Urinary bladder (tissue), 4 donors: ENCODE data around the gene ZNF700. TPM values are rescaled to one million over a fixed set of nuclear protein-coding genes. Genes with fewer than 3 reads are reported as not detected.
"Not testable (repeated sequence)": the region's sequence is repeated elsewhere in the genome, so short reads cannot be mapped to it uniquely, and the experiment has no call there.

Experiments used
- DNase-seq: peaks from one replicate; pipeline ENCODE4 v3.0.0-alpha.2; 2015; ENCODE audit errors: extremely low spot score
- H3K27ac ChIP-seq: one replicate; pipeline ENCODE4 v1.5.1; 2013; ENCODE audit warnings: low read depth, mild to moderate bottlenecking, moderate library complexity
- H3K36me3 ChIP-seq: one replicate; pipeline ENCODE4 v1.6.1; 2013; ENCODE audit warnings: mild to moderate bottlenecking, moderate library complexity; ENCODE audit not compliant: insufficient read depth
- H3K4me1 ChIP-seq: one replicate; pipeline ENCODE4 v1.6.1; 2013; ENCODE audit warnings: mild to moderate bottlenecking, moderate library complexity; ENCODE audit not compliant: insufficient read depth
- H3K4me3 ChIP-seq: one replicate; pipeline ENCODE4 v1.5.1; 2013; ENCODE audit warnings: low read depth, low read length
- WGBS: extraction: QIAGEN DNeasy Blood & Tissue Kit; methylation state at CpG from one replicate; pipeline ENCODE4 v1.1.7; 2013; 5-methylcytosine and 5-hydroxymethylcytosine counted together
- polyA plus RNA-seq: library from polyadenylated mRNA; stranded (reverse); fragments of 200-250 nt; gene quantifications from one replicate; pipeline ENCODE4 v1.2.3, GENCODE V29; 2013
- total RNA-seq: library from RNA; depleted of rRNA; stranded (reverse); fragments of >200 nt; gene quantifications from one replicate; pipeline ENCODE4 v1.2.3, GENCODE V29; 2014
- donor health status: healthy with polysubstance abuse.
- donor health status: healthy.

Gene ZNF700
- total RNA-seq (29.3 TPM), polyA plus RNA-seq (6.0 TPM)

- Histone ChIP-seq H3K36me3 (no peaks in the 10 kb centered on the region), H3K4me1 (no peaks in the 10 kb centered on the region), H3K27ac (peak within 1 kb of the TSS; percentile 87), H3K4me3 (peak within 1 kb of the TSS; percentile 88)
- under 1% methylated on average over 53 of the region's 53 CpGs for WGBS
- peak; percentile 95 for DNase-seq
Measured at GRCh38 chr19:11924886-11925650, at the start of gene ZNF700. ZNF700 (plus strand) TSS chr19:11925107; CDS start chr19:11925211, 104 bp downstream.

DNA sequence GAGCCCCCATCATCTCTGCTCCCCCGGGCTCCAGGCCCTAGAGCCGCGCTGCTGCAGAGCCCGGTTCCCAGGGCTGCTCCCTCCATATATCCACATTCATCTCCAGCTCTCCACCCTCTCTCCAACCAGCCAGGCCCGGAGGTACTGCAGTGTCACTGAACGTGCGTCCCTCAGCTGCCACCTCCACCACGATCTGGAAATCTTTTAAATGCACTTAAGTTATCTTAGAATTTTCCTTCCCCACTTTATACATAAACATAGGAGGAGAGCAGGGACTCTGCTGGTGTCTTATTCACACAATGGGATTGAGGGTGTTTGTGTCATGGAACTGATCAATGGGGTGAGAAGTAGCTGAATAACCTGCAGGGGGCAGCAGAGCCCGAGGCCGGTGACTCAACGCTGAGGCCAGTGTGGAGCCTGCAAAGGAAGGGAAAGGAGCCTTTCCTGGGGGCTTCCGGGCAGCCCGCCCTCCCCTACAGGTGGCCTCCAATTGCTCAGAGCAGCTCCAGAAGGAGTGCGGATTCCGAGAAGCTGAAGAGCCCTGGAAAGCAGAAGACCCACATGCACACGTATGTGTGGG, 45.1 kb upstream of the ZNF700 start:
- WGBS, result 78% methylated on average over 16 of the region's 16 CpGs
- not testable (repeated sequence) for H3K4me3 ChIP-seq, H3K27ac ChIP-seq, H3K4me1 ChIP-seq, DNase-seq, H3K36me3 ChIP-seq

DNA sequence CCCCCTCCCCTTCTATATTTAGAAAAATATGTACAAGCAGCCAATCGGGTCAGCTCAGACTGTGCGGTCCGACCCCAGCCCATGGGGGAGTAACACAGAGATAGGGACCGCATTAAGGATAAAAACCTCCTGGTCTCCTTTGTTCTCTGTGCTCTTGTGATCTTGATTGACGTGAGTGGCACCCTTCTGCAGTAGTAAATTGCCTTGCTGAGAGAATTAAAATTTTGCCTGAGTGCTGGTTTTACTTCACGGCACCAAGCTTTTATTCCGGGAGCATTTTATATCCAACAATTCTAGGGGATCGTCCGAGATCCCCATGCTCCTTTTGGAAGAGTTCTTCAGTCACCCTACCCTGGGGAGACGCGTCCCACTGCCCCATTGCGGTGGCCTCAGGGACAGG, 44.3 kb upstream of the ZNF700 start:
- no peak for DNase-seq
- Histone ChIP-seq H3K4me3 (no peak overlapping the region), H3K4me1 (no peaks in the 10 kb centered on the region), H3K27ac (no peak overlapping the region), H3K36me3 (no peaks in the 10 kb centered on the region)
- 92% methylated on average over 12 of the region's 12 CpGs for WGBS

DNA sequence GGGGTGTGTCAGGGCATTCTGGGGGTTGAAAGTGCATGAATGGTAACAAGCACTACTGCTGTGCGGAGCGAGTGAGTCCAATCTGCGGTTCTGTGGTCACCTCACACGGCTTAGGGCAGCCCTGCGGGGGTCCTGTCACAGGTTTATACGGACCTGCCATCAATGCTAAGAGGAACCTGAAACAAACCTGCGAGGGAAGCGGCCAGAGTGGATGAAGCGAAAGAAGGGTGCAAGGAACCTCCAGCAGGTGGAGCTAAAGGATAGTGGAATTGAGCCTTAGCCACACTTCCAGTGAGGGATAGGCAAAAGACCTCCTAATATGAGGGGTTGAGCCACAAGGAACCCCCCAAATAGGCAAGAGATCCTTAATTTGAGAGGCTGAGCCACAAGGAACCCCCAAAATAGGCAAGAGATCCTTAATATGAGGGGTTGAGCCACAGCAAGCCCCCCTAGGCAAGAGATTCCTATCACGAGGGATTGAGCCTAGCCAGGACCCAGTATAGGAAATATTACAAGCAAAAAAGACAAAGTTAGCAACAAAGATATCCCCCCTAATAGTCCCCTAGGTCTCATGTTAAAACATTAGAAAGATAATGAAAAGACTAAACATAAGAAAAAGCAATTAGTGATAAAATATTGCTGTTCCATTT, 43.6 kb upstream of the ZNF700 start:
- H3K4me3 ChIP-seq, result no peak overlapping the region
- peak; percentile 14 for DNase-seq
- H3K36me3 ChIP-seq, result no peaks in the 10 kb centered on the region
- no peak overlapping the region for H3K27ac ChIP-seq
- WGBS, result 16% methylated on average over 10 of the region's 10 CpGs
- H3K4me1 ChIP-seq, result no peaks in the 10 kb centered on the region

DNA sequence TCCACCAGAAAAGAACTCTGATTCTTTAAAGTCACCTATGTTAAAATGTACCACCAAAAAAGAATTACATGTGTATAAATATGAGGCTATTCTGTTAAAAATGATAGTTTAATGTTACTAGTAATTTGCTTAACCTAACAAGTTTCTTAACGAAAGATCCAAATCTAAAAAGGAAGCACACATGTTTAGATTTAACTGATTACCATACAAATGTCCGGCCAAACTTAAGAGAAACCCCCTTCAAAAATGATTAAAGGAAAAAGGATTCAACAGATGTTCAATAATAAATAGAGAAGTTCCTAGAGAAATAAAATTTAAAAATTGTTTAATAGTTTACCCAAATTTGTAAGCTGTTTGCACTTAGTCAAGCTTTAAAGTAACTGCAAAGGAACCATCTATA, 42.3 kb upstream of the ZNF700 start:
- no peaks in the 10 kb centered on the region for H3K36me3 ChIP-seq
- H3K4me3 ChIP-seq, result no peak overlapping the region
- no peak overlapping the region for H3K27ac ChIP-seq
- H3K4me1 ChIP-seq, result no peaks in the 10 kb centered on the region
- WGBS, result 57% methylated on average over 2 of the region's 2 CpGs
- DNase-seq, result no peak

DNA sequence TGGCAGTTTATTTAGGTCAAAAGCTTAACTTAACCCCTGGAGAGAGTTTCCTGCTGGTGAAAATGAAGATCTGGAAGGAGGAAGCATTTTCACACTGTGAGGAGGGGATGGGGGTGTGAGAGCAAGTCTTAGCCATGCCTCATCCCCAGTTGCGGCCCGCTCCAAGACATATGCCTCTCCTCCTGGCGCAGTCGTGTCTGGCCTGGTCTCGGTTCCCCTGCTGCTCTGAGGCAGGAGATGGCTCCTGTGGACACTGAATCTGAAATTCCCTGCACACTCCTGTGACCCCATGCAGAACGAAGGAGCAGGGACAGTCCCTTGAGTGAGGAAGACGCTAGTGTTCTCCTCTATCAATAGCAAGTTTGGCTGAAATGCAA, 37.7 kb upstream of the ZNF700 start:
- Histone ChIP-seq H3K27ac (no peak overlapping the region), H3K4me1 (no peaks in the 10 kb centered on the region), H3K4me3 (no peak overlapping the region), H3K36me3 (no peaks in the 10 kb centered on the region)
- DNase-seq, result no peak
- WGBS, result 12% methylated on average over 7 of the region's 7 CpGs

DNA sequence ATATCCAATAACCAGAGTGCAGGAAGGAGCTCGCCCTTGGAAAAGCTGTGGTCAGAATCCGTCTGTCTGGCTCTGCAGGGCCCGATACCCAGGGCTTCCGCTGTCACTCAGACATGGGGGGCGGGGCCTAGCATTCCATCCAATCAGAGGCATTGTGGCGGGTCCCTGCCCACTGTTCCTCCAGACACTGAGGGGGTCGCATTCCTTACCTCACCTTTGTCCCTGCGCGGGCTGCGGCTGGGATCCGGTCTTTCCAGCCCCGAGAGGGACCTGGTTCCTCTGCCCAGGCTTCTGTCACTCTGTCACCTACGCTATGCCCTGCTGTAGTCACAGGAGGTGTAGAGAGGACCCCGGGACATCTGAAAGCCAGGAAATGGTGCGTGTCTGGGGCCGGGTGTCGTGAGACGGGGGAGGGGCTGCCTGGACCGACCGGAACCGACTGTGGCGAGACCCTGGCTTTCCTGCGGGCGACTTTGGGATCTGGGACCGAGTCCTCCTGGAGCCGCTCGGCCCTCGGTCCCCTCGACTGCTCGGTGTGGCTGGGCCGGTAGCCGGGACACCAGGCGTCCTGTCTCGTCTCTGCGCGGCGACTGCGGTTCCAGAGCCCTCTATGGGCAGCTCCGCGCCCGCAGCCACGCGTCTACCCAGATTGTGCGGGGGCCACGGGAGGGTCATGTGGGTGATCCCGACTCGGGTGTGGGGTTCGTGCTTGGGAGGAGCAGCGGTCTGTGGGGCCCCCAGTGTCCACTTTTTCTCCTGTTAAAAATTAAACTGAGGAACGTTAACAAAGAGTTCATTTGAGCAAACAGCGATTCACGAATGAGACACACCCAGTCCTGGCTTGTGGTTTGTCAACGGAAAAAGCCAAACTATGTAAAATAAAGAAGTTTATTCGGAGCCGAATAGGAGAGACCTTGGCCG, 37.0 kb upstream of the ZNF700 start, which contains the start of gene ZNF69:
ZNF69 (plus strand) TSS at position 172 of the 921 bp plus-strand sequence; CDS start at position 314, 142 bp downstream.
- Histone ChIP-seq H3K27ac (peak within 1 kb of the TSS; percentile 82), H3K4me3 (peak within 1 kb of the TSS; percentile 59), H3K36me3 (no peaks in the 10 kb centered on the region), H3K4me1 (no peaks in the 10 kb centered on the region)
- under 1% methylated on average over 56 of the region's 56 CpGs for WGBS
- DNase-seq, result peak; percentile 80

- 57% methylated on average over 6 of the region's 6 CpGs for WGBS
- H3K27ac ChIP-seq, H3K36me3 ChIP-seq, H3K4me3 ChIP-seq, DNase-seq, H3K4me1 ChIP-seq: not testable (repeated sequence)
Measured at GRCh38 chr19:11889901-11890300, 35.0 kb upstream of the ZNF700 start.

- WGBS, result 60% methylated on average over 5 of the region's 5 CpGs
- H3K27ac ChIP-seq, result no peak overlapping the region
- H3K4me3 ChIP-seq, result no peak overlapping the region
- H3K36me3 ChIP-seq, result no peaks in the 10 kb centered on the region
- no peak for DNase-seq
- H3K4me1 ChIP-seq, result no peaks in the 10 kb centered on the region
Measured at GRCh38 chr19:11890634-11891033, 34.3 kb upstream of the ZNF700 start.

DNA sequence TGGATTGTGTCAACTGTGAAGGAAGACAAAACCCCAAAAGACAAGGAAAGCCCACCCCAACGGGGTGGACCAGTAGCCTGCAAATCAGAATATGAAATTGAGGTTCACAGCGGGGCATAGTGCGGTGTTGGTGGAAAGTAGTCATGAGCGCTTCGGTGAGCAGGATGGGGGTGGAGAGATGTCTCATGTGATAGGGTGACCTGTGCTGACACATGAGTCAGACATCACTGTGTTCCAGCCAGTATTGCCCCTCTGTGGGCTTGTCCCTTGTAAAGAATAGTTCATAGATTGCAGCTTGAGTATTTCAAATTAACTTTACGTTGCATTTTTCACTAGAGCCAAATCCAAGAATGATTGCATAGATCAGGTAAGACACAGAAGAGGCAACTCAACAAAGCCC, 30.1 kb upstream of the ZNF700 start:
- Histone ChIP-seq H3K4me1 (no peaks in the 10 kb centered on the region), H3K36me3 (peaks cover under 1% of the 10 kb centered on the region), H3K27ac (no peak overlapping the region), H3K4me3 (no peak overlapping the region)
- WGBS, result 96% methylated on average over 6 of the region's 6 CpGs
- DNase-seq, result no peak

DNA sequence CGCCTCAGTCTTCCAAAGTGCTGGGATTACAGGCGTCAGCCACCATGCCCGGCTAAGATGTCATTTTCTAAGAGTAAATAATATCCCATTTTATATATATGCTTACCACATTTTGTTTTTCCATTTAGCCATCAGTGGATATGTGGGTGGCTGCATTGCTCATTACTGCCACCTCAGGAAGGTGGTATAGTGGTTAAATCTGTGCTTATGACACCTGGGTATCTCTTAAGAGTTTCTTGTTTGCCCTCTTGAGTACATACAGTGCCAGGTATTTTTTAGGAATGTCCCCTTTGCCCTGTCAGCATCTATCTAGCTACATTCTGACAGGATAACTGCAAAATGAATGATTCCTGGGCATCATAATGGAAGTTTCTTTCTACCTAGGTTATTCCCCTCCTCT, 22.7 kb upstream of the ZNF700 start:
- H3K4me1 ChIP-seq, result no peaks in the 10 kb centered on the region
- no peak overlapping the region for H3K27ac ChIP-seq
- H3K4me3 ChIP-seq, result no peak overlapping the region
- DNase-seq, result no peak
- peaks cover 18% of the 10 kb centered on the region for H3K36me3 ChIP-seq
- over 99% methylated on average over 3 of the region's 3 CpGs for WGBS

GRCh38 chr19:11905928-11906327, 19.0 kb upstream of the ZNF700 start:
- no peak for DNase-seq
- Histone ChIP-seq H3K27ac (no peak overlapping the region), H3K36me3 (peaks cover 16% of the 10 kb centered on the region), H3K4me1 (no peaks in the 10 kb centered on the region), H3K4me3 (no peak overlapping the region)
- WGBS, result 97% methylated on average over 3 of the region's 3 CpGs

DNA sequence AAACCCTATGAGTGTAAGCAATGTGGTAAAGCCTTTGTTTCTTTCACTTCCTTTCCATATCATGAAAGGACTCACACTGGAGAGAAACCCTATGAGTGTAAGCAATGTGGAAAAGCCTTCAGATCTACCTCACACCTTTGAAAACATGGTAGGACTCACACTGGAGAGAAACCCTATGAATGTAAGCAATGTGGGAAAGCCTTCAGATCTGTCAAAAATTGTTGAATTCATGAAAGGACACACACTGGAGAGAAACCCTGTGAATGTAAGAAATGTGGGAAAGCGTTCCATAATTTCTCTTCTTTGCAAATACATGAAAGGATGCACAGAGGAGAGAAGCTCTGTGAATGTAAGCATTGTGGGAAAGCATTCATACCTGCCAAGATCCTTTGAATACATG, 13.0 kb upstream of the ZNF700 start:
- not testable (repeated sequence) for DNase-seq, H3K36me3 ChIP-seq, H3K27ac ChIP-seq, H3K4me1 ChIP-seq, H3K4me3 ChIP-seq
- WGBS, result 100% methylated on average over 1 of the region's 1 CpG
